HEK293 (cell line): ENCODE data around the gene SP3.

Source experiments
- CTCF ChIA-PET: fragments of 350-600 bp; formaldehyde crosslinking; extraction: SDS; loops from one replicate; lab custom pipeline; 2021; ENCODE audit warnings: antibody characterized with exemption; lab: Yijun Ruan, JAX
- POLR2A ChIA-PET: fragments of 300-600 bp; formaldehyde crosslinking; extraction: SDS; loops from one replicate; lab custom pipeline; 2020; ENCODE audit warnings: antibody characterized with exemption, inconsistent platforms; lab: Yijun Ruan, JAX
- H3K27ac ChIP-seq: fragments of 200-500 bp; sonication (Bioruptor generic); 2 replicates; pipeline ENCODE4 v1.5.1; 2014; ENCODE audit warnings: low read depth, low read length, control low read depth, inconsistent platforms; ENCODE audit errors: extremely low read depth
- H3K36me3 ChIP-seq, 2 experiments: fragments of 200-500 bp in 1 of 2; sonication (Bioruptor generic) in 1 of 2; 1 replicate in 1 of 2; 2 replicates in 1 of 2; pipeline ENCODE4 v1.5.1; 2014 to 2017; ENCODE audit warnings: inconsistent platforms in 2 of 2, low read length in 2 of 2; ENCODE audit not compliant: control insufficient read depth in 2 of 2, insufficient read depth in 1 of 2
- H3K4me1 ChIP-seq: fragments of 200-500 bp; sonication (Bioruptor generic); 2 replicates; pipeline ENCODE4 v1.5.1; 2014; ENCODE audit warnings: mild to moderate bottlenecking, low read length, inconsistent platforms; ENCODE audit not compliant: control insufficient read depth, insufficient read depth
- H3K4me3 ChIP-seq: 2 replicates; pipeline ENCODE4 v1.5.1; 2011; ENCODE audit warnings: low read depth, mild to moderate bottlenecking, control low read depth, low read length, moderate library complexity
- H3K9me3 ChIP-seq: fragments of 200-500 bp; sonication (Bioruptor generic); 2 replicates; pipeline ENCODE4 v1.5.1; 2014; ENCODE audit warnings: low read depth, low read length, inconsistent platforms; ENCODE audit not compliant: control insufficient read depth, insufficient read depth
- EGR2 ChIP-seq: fragments of 450-650 bp; formaldehyde crosslinking; IDR thresholded peaks from 2 replicates; pipeline ENCODE4 v1.5.1; 2016; ENCODE audit warnings: low read depth, missing biosample characterization, missing genetic modification characterization
- FEZF1 ChIP-seq: fragments of 450-650 bp; formaldehyde crosslinking; IDR thresholded peaks from 2 replicates; pipeline ENCODE4 v1.5.1; 2016; ENCODE audit warnings: missing biosample characterization, missing genetic modification characterization
- GLIS2 ChIP-seq: fragments of 450-650 bp; formaldehyde crosslinking; IDR thresholded peaks from 2 replicates; pipeline ENCODE4 v1.5.1; 2016; ENCODE audit warnings: missing biosample characterization, missing genetic modification characterization
- KLF16 ChIP-seq: fragments of 450-650 bp; formaldehyde crosslinking; IDR thresholded peaks from 2 replicates; pipeline ENCODE4 v1.5.1; 2017; ENCODE audit warnings: missing biosample characterization, missing genetic modification characterization
- KLF8 ChIP-seq: fragments of 450-650 bp; formaldehyde crosslinking; IDR thresholded peaks from 2 replicates; pipeline ENCODE4 v1.5.1; 2016; ENCODE audit warnings: missing biosample characterization, missing genetic modification characterization
- SP7 ChIP-seq: fragments of 450-650 bp; formaldehyde crosslinking; IDR thresholded peaks from 2 replicates; pipeline ENCODE4 v1.5.1; 2016; ENCODE audit warnings: missing biosample characterization, missing genetic modification characterization
- TRIM28 ChIP-seq: IDR thresholded peaks from 2 replicates; pipeline ENCODE4 v1.6.1; 2011; ENCODE audit warnings: low read length, control low read depth, borderline replicate concordance
- YY2 ChIP-seq: fragments of 450-650 bp; formaldehyde crosslinking; IDR thresholded peaks from 2 replicates; pipeline ENCODE4 v1.5.1; 2016; ENCODE audit warnings: missing biosample characterization, missing genetic modification characterization
- ZFP3 ChIP-seq: fragments of 450-650 bp; formaldehyde crosslinking; IDR thresholded peaks from 2 replicates; pipeline ENCODE4 v1.5.1; 2016; ENCODE audit warnings: low read depth, missing biosample characterization, missing genetic modification characterization
- ZNF114 ChIP-seq: fragments of 450-650 bp; formaldehyde crosslinking; IDR thresholded peaks from 2 replicates; pipeline ENCODE4 v1.5.0; 2017; ENCODE audit warnings: missing biosample characterization, missing genetic modification characterization
- ZNF146 ChIP-seq: fragments of 450-650 bp; formaldehyde crosslinking; IDR thresholded peaks from 2 replicates; pipeline ENCODE4 v1.5.1; 2016; ENCODE audit warnings: missing biosample characterization, missing genetic modification characterization
- ZNF155 ChIP-seq: fragments of 450-650 bp; formaldehyde crosslinking; IDR thresholded peaks from 2 replicates; pipeline ENCODE4 v1.5.1; 2016; ENCODE audit warnings: missing biosample characterization, missing genetic modification characterization
- ZNF174 ChIP-seq: fragments of 450-650 bp; formaldehyde crosslinking; IDR thresholded peaks from 2 replicates; pipeline ENCODE4 v1.5.0; 2017; ENCODE audit warnings: missing biosample characterization, mild to moderate bottlenecking, missing genetic modification characterization
- ZNF184 ChIP-seq: fragments of 450-650 bp; IDR thresholded peaks from 2 replicates; pipeline ENCODE4 v1.5.1; 2018; ENCODE audit warnings: missing biosample characterization, mild to moderate bottlenecking, missing genetic modification characterization
- ZNF48 ChIP-seq: fragments of 450-650 bp; formaldehyde crosslinking; IDR thresholded peaks from 2 replicates; pipeline ENCODE4 v1.5.1; 2016; ENCODE audit warnings: missing biosample characterization, missing genetic modification characterization
- ZNF514 ChIP-seq: fragments of 450-650 bp; formaldehyde crosslinking; IDR thresholded peaks from 2 replicates; pipeline ENCODE4 v1.5.1; 2016; ENCODE audit warnings: missing biosample characterization, missing genetic modification characterization
- ZNF549 ChIP-seq: fragments of 450-650 bp; IDR thresholded peaks from 2 replicates; pipeline ENCODE4 v1.5.1; 2018; ENCODE audit warnings: missing biosample characterization, missing genetic modification characterization, mild to moderate bottlenecking, inconsistent platforms, moderate library complexity
- ZNF571 ChIP-seq: fragments of 450-650 bp; formaldehyde crosslinking; IDR thresholded peaks from 2 replicates; pipeline ENCODE4 v1.5.0; 2017; ENCODE audit warnings: missing biosample characterization, missing genetic modification characterization
- ZNF677 ChIP-seq: fragments of 450-650 bp; IDR thresholded peaks from 2 replicates; pipeline ENCODE4 v1.5.0; 2018; ENCODE audit warnings: missing biosample characterization, mild to moderate bottlenecking, missing genetic modification characterization, moderate library complexity
- ZNF76 ChIP-seq: fragments of 450-650 bp; formaldehyde crosslinking; IDR thresholded peaks from 2 replicates; pipeline ENCODE4; 2016; ENCODE audit warnings: low read depth, missing biosample characterization, missing genetic modification characterization, borderline replicate concordance
- ZNF768 ChIP-seq: fragments of 450-650 bp; formaldehyde crosslinking; IDR thresholded peaks from 2 replicates; pipeline ENCODE4 v1.5.1; 2018; ENCODE audit warnings: missing biosample characterization, mild to moderate bottlenecking, missing genetic modification characterization
- TF ChIP-seq, protein P1 (sequence below): fragments of 450-650 bp; formaldehyde crosslinking; IDR thresholded peaks from 2 replicates; pipeline ENCODE4 v1.5.1; 2016; ENCODE audit warnings: missing biosample characterization, missing genetic modification characterization
- TF ChIP-seq, protein P2 (sequence below): fragments of 450-650 bp; formaldehyde crosslinking; IDR thresholded peaks from 2 replicates; pipeline ENCODE4 v1.5.0; 2017; ENCODE audit warnings: missing biosample characterization, missing genetic modification characterization, borderline replicate concordance
- TF ChIP-seq, protein P3 (sequence below): fragments of 450-650 bp; formaldehyde crosslinking; IDR thresholded peaks from 2 replicates; pipeline ENCODE4 v1.5.1; 2016; ENCODE audit warnings: missing biosample characterization, missing genetic modification characterization
- TF ChIP-seq, protein P4 (sequence below): sonication (generic); formaldehyde crosslinking; IDR thresholded peaks from 2 replicates; pipeline ENCODE4 v1.8.1; 2022; ENCODE audit warnings: mild to moderate bottlenecking, moderate library complexity, missing genetic modification reagents
- TF ChIP-seq, protein P5 (sequence below): fragments of 450-650 bp; formaldehyde crosslinking; IDR thresholded peaks from 2 replicates; pipeline ENCODE4 v1.5.1; 2017; ENCODE audit warnings: missing biosample characterization, mild to moderate bottlenecking, missing genetic modification characterization, moderate library complexity

SP3 gene

DNA sequence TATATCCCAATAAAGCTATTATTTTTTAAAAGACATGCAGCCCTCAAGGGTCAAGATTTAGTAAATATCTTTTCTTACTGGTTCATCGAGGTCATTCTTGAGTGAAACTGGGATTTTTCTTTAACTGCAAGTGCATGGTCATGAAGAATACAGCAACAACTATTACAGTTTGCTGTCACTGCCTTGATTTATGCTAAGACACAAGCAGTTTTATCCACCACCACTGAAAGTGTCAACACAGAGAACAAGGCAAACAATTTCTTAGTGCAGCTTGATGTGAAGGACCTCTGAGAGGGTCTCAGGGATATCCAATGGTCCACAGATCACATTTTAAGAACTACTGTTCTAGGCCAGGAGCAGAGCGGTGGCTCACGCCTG is 12.1 kb downstream of the SP3 start:
- no peak overlapping the region for H3K27ac ChIP-seq

DNA sequence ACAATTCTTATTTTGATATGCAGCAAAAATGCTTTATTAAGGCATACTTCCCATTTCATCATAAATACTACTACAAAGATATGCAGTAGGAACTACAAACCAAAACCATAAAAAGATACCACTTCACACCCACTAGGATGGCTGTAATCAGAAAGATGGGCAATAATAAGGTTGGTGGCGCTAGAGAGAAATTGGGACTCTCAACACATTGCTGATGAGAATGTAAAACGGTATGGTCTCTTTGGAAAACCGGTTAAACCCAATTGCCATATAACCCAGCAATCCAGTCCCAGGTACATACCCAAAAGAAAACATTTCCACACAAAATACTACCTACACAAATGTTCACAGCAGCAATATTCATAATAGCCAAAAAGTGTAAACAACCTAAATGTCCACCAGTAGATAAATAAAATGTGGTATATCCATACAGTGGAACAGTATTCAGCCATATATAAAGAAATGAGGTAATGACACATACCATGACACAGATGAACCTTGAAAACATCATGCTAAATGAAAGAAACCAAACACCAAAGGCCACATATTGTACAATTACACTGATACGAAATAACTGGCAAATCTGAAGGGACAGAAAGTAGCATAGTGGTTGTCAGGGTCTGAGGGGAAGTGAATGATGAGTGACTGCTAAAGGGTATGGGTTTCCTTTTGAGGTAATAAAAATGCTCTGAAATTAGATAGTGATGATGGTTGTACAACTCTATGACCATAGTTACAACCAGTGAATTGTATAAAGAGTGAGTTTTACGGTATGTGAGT is 12.7 kb downstream of the SP3 start:
- Histone ChIP-seq H3K36me3 (peaks cover 18 to 38% of the 10 kb centered on the region in 2 experiments), H3K27ac (no peak overlapping the region), H3K4me3 (no peak overlapping the region), H3K4me1 (peaks cover 8% of the 10 kb centered on the region), H3K9me3 (no peaks in the 10 kb centered on the region)
- ChIA-PET CTCF (no interaction called here), POLR2A (no interaction called here)
- TF ChIP-seq ZNF571 (tag by site-specific recombination) (no peak), ZNF174 (tag by site-specific recombination) (no peak), ZNF155 (tag by site-specific recombination) (no peak), YY2 (tag by site-specific recombination) (no peak), ZNF677 (0 out of 2 replicates have a peak, but pooled peaks have one; percentile 27), ZFP3 (tag by site-specific recombination) (no peak), ZNF184 (no peak), ZNF514 (tag by site-specific recombination) (no peak), ZNF549 (tag by site-specific recombination) (no peak), ZNF146 (peak; percentile 69), GLIS2 (tag by site-specific recombination) (no peak), ZNF48 (tag by site-specific recombination) (no peak), ZNF76 (tag by site-specific recombination) (no peak), ZNF114 (tag by site-specific recombination) (no peak), KLF8 (tag by site-specific recombination) (no peak), KLF16 (tag by site-specific recombination) (no peak), TRIM28 (0 out of 2 replicates have a peak, but pooled peaks have one; percentile 44)
- TF ChIP-seq, protein P1, sequence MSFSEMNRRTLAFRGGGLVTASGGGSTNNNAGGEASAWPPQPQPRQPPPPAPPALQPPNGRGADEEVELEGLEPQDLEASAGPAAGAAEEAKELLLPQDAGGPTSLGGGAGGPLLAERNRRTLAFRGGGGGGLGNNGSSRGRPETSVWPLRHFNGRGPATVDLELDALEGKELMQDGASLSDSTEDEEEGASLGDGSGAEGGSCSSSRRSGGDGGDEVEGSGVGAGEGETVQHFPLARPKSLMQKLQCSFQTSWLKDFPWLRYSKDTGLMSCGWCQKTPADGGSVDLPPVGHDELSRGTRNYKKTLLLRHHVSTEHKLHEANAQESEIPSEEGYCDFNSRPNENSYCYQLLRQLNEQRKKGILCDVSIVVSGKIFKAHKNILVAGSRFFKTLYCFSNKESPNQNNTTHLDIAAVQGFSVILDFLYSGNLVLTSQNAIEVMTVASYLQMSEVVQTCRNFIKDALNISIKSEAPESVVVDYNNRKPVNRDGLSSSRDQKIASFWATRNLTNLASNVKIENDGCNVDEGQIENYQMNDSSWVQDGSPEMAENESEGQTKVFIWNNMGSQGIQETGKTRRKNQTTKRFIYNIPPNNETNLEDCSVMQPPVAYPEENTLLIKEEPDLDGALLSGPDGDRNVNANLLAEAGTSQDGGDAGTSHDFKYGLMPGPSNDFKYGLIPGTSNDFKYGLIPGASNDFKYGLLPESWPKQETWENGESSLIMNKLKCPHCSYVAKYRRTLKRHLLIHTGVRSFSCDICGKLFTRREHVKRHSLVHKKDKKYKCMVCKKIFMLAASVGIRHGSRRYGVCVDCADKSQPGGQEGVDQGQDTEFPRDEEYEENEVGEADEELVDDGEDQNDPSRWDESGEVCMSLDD (tag by site-specific recombination), result no peak
- TF ChIP-seq, protein P2, sequence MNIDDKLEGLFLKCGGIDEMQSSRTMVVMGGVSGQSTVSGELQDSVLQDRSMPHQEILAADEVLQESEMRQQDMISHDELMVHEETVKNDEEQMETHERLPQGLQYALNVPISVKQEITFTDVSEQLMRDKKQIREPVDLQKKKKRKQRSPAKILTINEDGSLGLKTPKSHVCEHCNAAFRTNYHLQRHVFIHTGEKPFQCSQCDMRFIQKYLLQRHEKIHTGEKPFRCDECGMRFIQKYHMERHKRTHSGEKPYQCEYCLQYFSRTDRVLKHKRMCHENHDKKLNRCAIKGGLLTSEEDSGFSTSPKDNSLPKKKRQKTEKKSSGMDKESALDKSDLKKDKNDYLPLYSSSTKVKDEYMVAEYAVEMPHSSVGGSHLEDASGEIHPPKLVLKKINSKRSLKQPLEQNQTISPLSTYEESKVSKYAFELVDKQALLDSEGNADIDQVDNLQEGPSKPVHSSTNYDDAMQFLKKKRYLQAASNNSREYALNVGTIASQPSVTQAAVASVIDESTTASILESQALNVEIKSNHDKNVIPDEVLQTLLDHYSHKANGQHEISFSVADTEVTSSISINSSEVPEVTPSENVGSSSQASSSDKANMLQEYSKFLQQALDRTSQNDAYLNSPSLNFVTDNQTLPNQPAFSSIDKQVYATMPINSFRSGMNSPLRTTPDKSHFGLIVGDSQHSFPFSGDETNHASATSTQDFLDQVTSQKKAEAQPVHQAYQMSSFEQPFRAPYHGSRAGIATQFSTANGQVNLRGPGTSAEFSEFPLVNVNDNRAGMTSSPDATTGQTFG (tag by site-specific recombination), result no peak
- TF ChIP-seq, protein P3, sequence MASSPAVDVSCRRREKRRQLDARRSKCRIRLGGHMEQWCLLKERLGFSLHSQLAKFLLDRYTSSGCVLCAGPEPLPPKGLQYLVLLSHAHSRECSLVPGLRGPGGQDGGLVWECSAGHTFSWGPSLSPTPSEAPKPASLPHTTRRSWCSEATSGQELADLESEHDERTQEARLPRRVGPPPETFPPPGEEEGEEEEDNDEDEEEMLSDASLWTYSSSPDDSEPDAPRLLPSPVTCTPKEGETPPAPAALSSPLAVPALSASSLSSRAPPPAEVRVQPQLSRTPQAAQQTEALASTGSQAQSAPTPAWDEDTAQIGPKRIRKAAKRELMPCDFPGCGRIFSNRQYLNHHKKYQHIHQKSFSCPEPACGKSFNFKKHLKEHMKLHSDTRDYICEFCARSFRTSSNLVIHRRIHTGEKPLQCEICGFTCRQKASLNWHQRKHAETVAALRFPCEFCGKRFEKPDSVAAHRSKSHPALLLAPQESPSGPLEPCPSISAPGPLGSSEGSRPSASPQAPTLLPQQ (tag by site-specific recombination), result no peak

More for the DNA sequence above, 12.1 kb downstream of the SP3 start:
- H3K4me3 ChIP-seq, result no peak overlapping the region
- peaks cover 12% of the 10 kb centered on the region for H3K4me1 ChIP-seq
- POLR2A ChIA-PET, result interaction anchor here (0.6 kb wide), 1 partner anchor 376 kb away, joined by 6 read pairs; no protein-coding TSS in a partner anchor
- H3K9me3 ChIP-seq, result no peaks in the 10 kb centered on the region
- TF ChIP-seq FEZF1 (tag by site-specific recombination), result no peak
- no peak for TF ChIP-seq ZNF768 (tag by site-specific recombination)
- TF ChIP-seq, protein P4, sequence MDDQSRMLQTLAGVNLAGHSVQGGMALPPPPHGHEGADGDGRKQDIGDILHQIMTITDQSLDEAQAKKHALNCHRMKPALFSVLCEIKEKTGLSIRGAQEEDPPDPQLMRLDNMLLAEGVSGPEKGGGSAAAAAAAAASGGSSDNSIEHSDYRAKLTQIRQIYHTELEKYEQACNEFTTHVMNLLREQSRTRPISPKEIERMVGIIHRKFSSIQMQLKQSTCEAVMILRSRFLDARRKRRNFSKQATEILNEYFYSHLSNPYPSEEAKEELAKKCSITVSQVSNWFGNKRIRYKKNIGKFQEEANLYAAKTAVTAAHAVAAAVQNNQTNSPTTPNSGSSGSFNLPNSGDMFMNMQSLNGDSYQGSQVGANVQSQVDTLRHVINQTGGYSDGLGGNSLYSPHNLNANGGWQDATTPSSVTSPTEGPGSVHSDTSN, result no peak
- no peak for TF ChIP-seq SP7 (tag by site-specific recombination)
- no peak for TF ChIP-seq EGR2 (tag by site-specific recombination)
- TF ChIP-seq, protein P5, sequence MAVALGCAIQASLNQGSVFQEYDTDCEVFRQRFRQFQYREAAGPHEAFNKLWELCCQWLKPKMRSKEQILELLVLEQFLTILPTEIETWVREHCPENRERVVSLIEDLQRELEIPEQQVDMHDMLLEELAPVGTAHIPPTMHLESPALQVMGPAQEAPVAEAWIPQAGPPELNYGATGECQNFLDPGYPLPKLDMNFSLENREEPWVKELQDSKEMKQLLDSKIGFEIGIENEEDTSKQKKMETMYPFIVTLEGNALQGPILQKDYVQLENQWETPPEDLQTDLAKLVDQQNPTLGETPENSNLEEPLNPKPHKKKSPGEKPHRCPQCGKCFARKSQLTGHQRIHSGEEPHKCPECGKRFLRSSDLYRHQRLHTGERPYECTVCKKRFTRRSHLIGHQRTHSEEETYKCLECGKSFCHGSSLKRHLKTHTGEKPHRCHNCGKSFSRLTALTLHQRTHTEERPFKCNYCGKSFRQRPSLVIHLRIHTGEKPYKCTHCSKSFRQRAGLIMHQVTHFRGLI (tag by site-specific recombination), result no peak
- peaks cover 18 to 38% of the 10 kb centered on the region in 2 experiments for H3K36me3 ChIP-seq
- CTCF ChIA-PET, result no interaction called here
